Thyroid gland (tissue), 4 donors: ENCODE measurements around the gene NUDT22. TPM values are rescaled to one million over a fixed set of nuclear protein-coding genes. Genes with fewer than 3 reads are reported as not detected.

Experiments
- DNase-seq, 2 donors: peaks; one replicate each; pipeline ENCODE4 v3.0.0-alpha.2; 2019
- H3K27ac ChIP-seq, 3 donors: fragments of 200-600 bp; sonication (generic); 1 replicate in 2 of 3; 2 replicates in 1 of 3; pipeline ENCODE4 v1.5.1; 2016 to 2019; ENCODE audit warnings: mild to moderate bottlenecking in 1 of 3, moderate library complexity in 1 of 3
- H3K27me3 ChIP-seq: fragments of 200-600 bp; sonication (generic); one replicate; pipeline ENCODE4 v1.5.1; 2019
- H3K36me3 ChIP-seq, 2 donors: fragments of 200-600 bp; sonication (generic); one replicate each; pipeline ENCODE4 v1.5.1; 2016 to 2019
- H3K4me1 ChIP-seq, 2 donors: fragments of 200-600 bp; sonication (generic); one replicate each; pipeline ENCODE4 v1.5.1; 2017 to 2019
- H3K4me3 ChIP-seq, 3 donors: fragments of 200-600 bp; sonication (generic); replicated peaks in 1 of 3; 1 replicate in 2 of 3; 2 replicates in 1 of 3; pipeline ENCODE4 v1.5.1; 2016; ENCODE audit warnings: mild to moderate bottlenecking in 1 of 3
- H3K9me3 ChIP-seq: fragments of 200-600 bp; sonication (generic); one replicate; pipeline ENCODE4 v1.5.1; 2017
- CTCF ChIP-seq, 6 experiments: fragments of 200-600 bp in 3 of 6; fragments of 450-650 bp in 3 of 6; sonication (generic) in 3 of 6; IDR thresholded peaks; one replicate each; pipeline ENCODE4 v1.5.1; 2016 to 2019; ENCODE audit warnings: antibody characterized with exemption in 6 of 6, mild to moderate bottlenecking in 2 of 6, inconsistent platforms in 1 of 6, moderate library complexity in 1 of 6
- POLR2A ChIP-seq, 2 donors: fragments of 450-650 bp; IDR thresholded peaks; one replicate each; pipeline ENCODE4 v1.6.1; 2017; ENCODE audit warnings: antibody characterized with exemption in 2 of 2, mild to moderate bottlenecking in 2 of 2, moderate library complexity in 1 of 2
- WGBS, 2 donors: methylation state at CpG; one replicate each; pipeline ENCODE4 v1.1.5; 2017; 5-methylcytosine and 5-hydroxymethylcytosine counted together
- intact Hi-C: fragments of 100-400 bp; cut with DNase I; formaldehyde crosslinking; loops from one replicate; pipeline ENCODE4 v1.15.1; 2023
- total RNA-seq, 4 donors: library from RNA; depleted of rRNA; stranded (reverse); fragments of >200 nt; gene quantifications; one replicate each; pipeline ENCODE4 v1.2.3, GENCODE V29; 2016

NUDT22 gene
- total RNA-seq, 4 donors from 2014 or later, result 65.6 to 109 (median 94.4) TPM

GRCh38 chr11:64241491-64242374 is 15.7 kb downstream of the NUDT22 start:
- H3K27me3 ChIP-seq, result no peaks in the 10 kb centered on the region
- peaks cover 10 to 12% of the 10 kb centered on the region in 2 donors for H3K36me3 ChIP-seq
- intact Hi-C loops, result no loop called here
- H3K27ac ChIP-seq, result peak overlapping the region; percentile 78 to 99 (median 95)
- H3K9me3 ChIP-seq, result no peaks in the 10 kb centered on the region
- peak overlapping the region; percentile 28 to 95 (median 63) for H3K4me3 ChIP-seq
- TF ChIP-seq POLR2A (IDR thresholded peaks at IDR 0.05) (peak in 1 of 2 donors; percentile 7), CTCF (IDR thresholded peaks at IDR 0.05) (no peak)
- peak; percentile 50 to 61 for DNase-seq
- peaks cover 31 to 36% of the 10 kb centered on the region in 2 donors for H3K4me1 ChIP-seq
- WGBS, 2 donors, result 0 to 1% methylated on average over 37 to 44 of the region's 63 CpGs

GRCh38 chr11:64243236-64243854 is 17.3 kb downstream of the NUDT22 start:
- H3K4me3 ChIP-seq, result no peak overlapping the region
- peaks cover 36 to 37% of the 10 kb centered on the region in 2 donors for H3K4me1 ChIP-seq
- peak overlapping the region in 2 of 3 donors; percentile 78 to 99 for H3K27ac ChIP-seq
- H3K9me3 ChIP-seq, result no peaks in the 10 kb centered on the region
- intact Hi-C loops, result no loop called here
- 85 to 88% methylated on average over 8 of the region's 8 CpGs for WGBS, 2 donors
- TF ChIP-seq CTCF (IDR thresholded peaks at IDR 0.05) (no peak), POLR2A (IDR thresholded peaks at IDR 0.05) (no peak)
- H3K27me3 ChIP-seq, result no peaks in the 10 kb centered on the region
- H3K36me3 ChIP-seq, result peaks cover 0 to under 1% of the 10 kb centered on the region in 2 donors
- DNase-seq, result no peak

DNA sequence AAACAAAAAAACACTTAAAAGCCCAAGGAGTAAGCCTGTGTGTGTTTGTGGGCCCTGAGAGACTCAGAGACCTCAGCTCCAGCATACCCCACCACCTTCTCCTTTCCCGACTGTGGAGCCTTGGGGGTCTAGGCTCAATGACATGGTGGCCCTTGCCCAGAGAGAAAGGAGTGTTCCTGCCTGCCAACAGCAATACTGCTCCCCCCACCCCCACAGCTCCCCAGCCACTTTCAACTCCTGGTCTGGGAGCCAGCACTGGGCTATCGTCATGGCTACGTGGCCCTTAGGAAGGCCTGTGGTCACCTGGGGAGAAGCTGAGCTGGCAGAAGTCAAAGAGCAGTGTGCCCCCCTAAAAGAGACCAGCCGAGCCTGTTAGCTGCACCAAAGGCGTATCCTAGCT is 18.0 kb downstream of the NUDT22 start:
- Histone ChIP-seq H3K36me3 (no peaks in the 10 kb centered on the region), H3K4me1 (peaks cover 36 to 37% of the 10 kb centered on the region in 2 donors), H3K27me3 (no peaks in the 10 kb centered on the region), H3K9me3 (no peaks in the 10 kb centered on the region), H3K4me3 (no peak overlapping the region), H3K27ac (no peak overlapping the region)
- WGBS, 2 donors, result 67 to 73% methylated on average over 5 of the region's 5 CpGs
- intact Hi-C loops, result no loop called here
- no peak for DNase-seq
- no peak for TF ChIP-seq POLR2A (IDR thresholded peaks at IDR 0.05)
- no peak for TF ChIP-seq CTCF (IDR thresholded peaks at IDR 0.05)

DNA sequence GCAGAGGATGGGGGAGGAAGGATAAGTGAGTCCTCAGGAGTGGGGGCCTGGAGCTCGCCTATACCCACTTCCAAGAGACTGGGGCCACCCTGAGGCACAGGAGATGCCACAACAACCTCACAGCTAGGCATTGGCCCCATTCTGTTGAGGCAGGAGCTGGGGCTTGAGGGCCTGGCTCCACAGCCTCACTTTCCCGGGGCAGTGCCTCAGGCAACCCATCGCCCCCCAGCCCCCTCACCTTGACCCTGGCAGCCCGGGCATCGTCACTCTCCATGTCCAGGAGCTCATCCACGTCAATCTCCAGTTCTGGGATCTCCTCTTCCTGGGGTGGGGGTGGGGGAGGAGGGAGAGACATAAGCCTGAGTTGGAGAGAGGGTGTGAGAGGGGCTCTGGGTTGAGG is 18.9 kb downstream of the NUDT22 start:
- H3K4me1 ChIP-seq, result peaks cover 33% of the 10 kb centered on the region in 2 donors

More for the DNA sequence above, 18.9 kb downstream of the NUDT22 start:
- Histone ChIP-seq H3K27me3 (no peaks in the 10 kb centered on the region), H3K9me3 (no peaks in the 10 kb centered on the region), H3K27ac (peak overlapping the region in 2 of 3 donors; percentile 65 to 84), H3K36me3 (no peaks in the 10 kb centered on the region), H3K4me3 (peak overlapping the region in 1 of 3 donors; percentile 55)
- intact Hi-C loops, result no loop called here
- 62 to 64% methylated on average over 5 to 6 of the region's 6 CpGs for WGBS, 2 donors
- no peak for DNase-seq
- TF ChIP-seq CTCF (IDR thresholded peaks at IDR 0.05) (no peak), POLR2A (IDR thresholded peaks at IDR 0.05) (no peak)
